Keratinocyte (primary cell): Measurements from ENCODE around the gene OLIG2. TPM values are rescaled to one million over a fixed set of nuclear protein-coding genes. Genes with fewer than 3 reads are reported as not detected.

Experiments
- DNase-seq: peaks from one replicate; pipeline ENCODE4 v3.0.0-alpha.2; 2011; ENCODE audit warnings: low read depth, missing footprints, low spot score
- FAIRE-seq: peaks from 2 replicates; lab custom pipeline; 2011; peaks lifted over from hg19 to GRCh38; lab: Jason Lieb, UNC
- H2AFZ ChIP-seq: 2 replicates; pipeline ENCODE4 v1.6.0; 2012; ENCODE audit warnings: low read length, control low read depth, inconsistent platforms; ENCODE audit not compliant: control insufficient read depth
- H3K27ac ChIP-seq: 2 replicates; pipeline ENCODE4 v1.5.1; 2011; ENCODE audit warnings: low read length; ENCODE audit not compliant: control insufficient read depth, insufficient read depth
- H3K27me3 ChIP-seq: 3 replicates; pipeline ENCODE4 v1.6.0; 2011; ENCODE audit warnings: low read length; ENCODE audit not compliant: control insufficient read depth, insufficient read depth; ENCODE audit errors: extremely low read depth
- H3K36me3 ChIP-seq, 2 experiments: 2 replicates in 1 of 2; 3 replicates in 1 of 2; pipeline ENCODE4 v1.5.1; 2011; ENCODE audit warnings: low read length in 2 of 2, mild to moderate bottlenecking in 1 of 2; ENCODE audit not compliant: control insufficient read depth in 2 of 2, insufficient read depth in 2 of 2; ENCODE audit errors: extremely low read depth in 1 of 2
- H3K4me1 ChIP-seq: 3 replicates; pipeline ENCODE4 v1.5.1; 2011; ENCODE audit warnings: low read length; ENCODE audit not compliant: control insufficient read depth, insufficient read depth; ENCODE audit errors: extremely low read depth
- H3K4me2 ChIP-seq: 3 replicates; pipeline ENCODE4 v1.6.0; 2011; ENCODE audit warnings: low read depth, low read length; ENCODE audit not compliant: control insufficient read depth, insufficient read depth; ENCODE audit errors: extremely low read depth
- H3K4me3 ChIP-seq, 3 experiments: fragments of 200-600 bp in 1 of 3; sonication (generic) in 1 of 3; 2 replicates in 2 of 3; 3 replicates in 1 of 3; pipeline ENCODE4 v1.5.1; 2011 to 2016; ENCODE audit warnings: low read length in 3 of 3, mild to moderate bottlenecking in 3 of 3, control low read depth in 2 of 3, inconsistent platforms in 1 of 3, low read depth in 1 of 3, mixed read lengths in 1 of 3, mixed run types in 1 of 3, moderate library complexity in 1 of 3; ENCODE audit not compliant: control insufficient read depth in 2 of 3, insufficient read depth in 2 of 3; ENCODE audit errors: extremely low read depth in 1 of 3
- H3K79me2 ChIP-seq: 2 replicates; pipeline ENCODE4 v1.6.0; 2012; ENCODE audit warnings: low read length; ENCODE audit not compliant: control insufficient read depth, insufficient read depth
- H3K9ac ChIP-seq: 3 replicates; pipeline ENCODE4 v1.6.0; 2011; ENCODE audit warnings: low read length; ENCODE audit not compliant: control insufficient read depth, insufficient read depth; ENCODE audit errors: extremely low read depth
- H3K9me1 ChIP-seq: 3 replicates; pipeline ENCODE4 v1.6.0; 2011; ENCODE audit warnings: low read length; ENCODE audit not compliant: control insufficient read depth, insufficient read depth; ENCODE audit errors: extremely low read depth
- H3K9me3 ChIP-seq: 2 replicates; pipeline ENCODE4 v1.5.1; 2012; ENCODE audit warnings: low read depth, low read length; ENCODE audit not compliant: control insufficient read depth
- H4K20me1 ChIP-seq: 3 replicates; pipeline ENCODE4 v1.6.0; 2011; ENCODE audit warnings: low read length; ENCODE audit not compliant: control insufficient read depth, insufficient read depth; ENCODE audit errors: extremely low read depth
- CTCF ChIP-seq, 3 experiments: IDR thresholded peaks in 1 of 3; conservative IDR thresholded peaks in 1 of 3; optimal IDR thresholded peaks in 1 of 3; 2 replicates in 2 of 3; 3 replicates in 1 of 3; pipeline versions ENCODE3 to v1.5.1; 2011; ENCODE audit warnings: low read length in 3 of 3, mild to moderate bottlenecking in 3 of 3, moderate library complexity in 2 of 3, control low read depth in 1 of 3, inconsistent platforms in 1 of 3; ENCODE audit not compliant: insufficient read depth in 2 of 3; ENCODE audit errors: extremely low read depth in 1 of 3
- EZH2 ChIP-seq: IDR thresholded peaks from one replicate; pipeline ENCODE4 v1.6.1; 2012; ENCODE audit warnings: inconsistent platforms, mild to moderate bottlenecking, low read length, moderate library complexity
- dilution Hi-C: fragments of 300-500 bp; cut with MboI; formaldehyde crosslinking; loops from one replicate; pipeline ENCODE4 v1.7.0; 2020; ENCODE audit warnings: low sequenced_read_pairs; ENCODE audit not compliant: extremely low pct_ligation_motif_present
- polyA plus RNA-seq, 5 experiments: library from polyadenylated mRNA; depleted of rRNA in 3 of 5; stranded (reverse) in 3 of 5; stranded (forward) in 1 of 5; unstranded in 1 of 5; fragments of >200 nt; gene quantifications; 1 replicate in 1 of 5; 2 replicates in 3 of 5; 3 replicates in 1 of 5; pipeline versions ENCODE4 v1.2.1 to v1.2.3, GENCODE V29; 2011 to 2012; ENCODE audit warnings: missing spikeins in 2 of 5, low read depth in 1 of 5, low replicate concordance in 1 of 5

Gene OLIG2
- polyA plus RNA-seq, 1 donor (not counting 4 experiments of a cell fraction or from before 2014, with no cell fraction given): not detected

DNA sequence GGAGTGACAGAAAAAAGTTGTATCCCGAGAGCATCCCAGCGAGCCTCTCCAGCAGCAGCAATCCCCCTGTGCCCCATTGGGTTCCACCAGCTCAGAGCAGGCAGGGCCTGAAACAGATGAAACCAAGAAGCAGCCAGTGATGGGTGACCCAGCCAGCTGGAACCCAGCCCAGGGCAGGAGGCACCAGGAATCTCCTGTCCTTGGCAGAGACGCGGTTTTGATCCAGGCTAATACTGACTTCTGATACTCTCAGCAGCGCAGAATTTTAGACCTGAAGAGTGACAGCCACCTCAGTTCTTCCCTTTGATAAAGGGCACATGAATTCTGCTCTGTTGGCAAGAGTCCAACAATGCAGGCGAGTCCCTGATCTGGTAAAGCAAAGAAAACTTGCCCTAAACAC lies 32.8 kb downstream of the OLIG2 start:
- H3K4me3 ChIP-seq: no peak overlapping the region
- H4K20me1 ChIP-seq: no peaks in the 10 kb centered on the region
- no peaks in the 10 kb centered on the region for H3K9me3 ChIP-seq
- H3K4me2 ChIP-seq: no peak overlapping the region
- no peaks in the 10 kb centered on the region for H3K4me1 ChIP-seq
- FAIRE-seq (no peak), DNase-seq (no peak)
- H2AFZ ChIP-seq: no peak overlapping the region
- TF ChIP-seq EZH2 (no peak), CTCF (optimal IDR thresholded peaks at IDR 0.05 in 1 of 3, IDR thresholded peaks at IDR 0.05 in 1 of 3, conservative IDR thresholded peaks at IDR 0.05 in 1 of 3; ENCODE audit: extremely low read depth in 1 of 3, insufficient read depth in 2 of 3, low read length in 3 of 3) (no peak)
- no peaks in the 10 kb centered on the region for H3K79me2 ChIP-seq
- H3K9ac ChIP-seq: no peak overlapping the region
- peaks cover 8% of the 10 kb centered on the region for H3K27me3 ChIP-seq
- no peaks in the 10 kb centered on the region for H3K36me3 ChIP-seq
- dilution Hi-C loops: no loop called here
- H3K9me1 ChIP-seq: no peaks in the 10 kb centered on the region
- H3K27ac ChIP-seq: no peak overlapping the region

DNA sequence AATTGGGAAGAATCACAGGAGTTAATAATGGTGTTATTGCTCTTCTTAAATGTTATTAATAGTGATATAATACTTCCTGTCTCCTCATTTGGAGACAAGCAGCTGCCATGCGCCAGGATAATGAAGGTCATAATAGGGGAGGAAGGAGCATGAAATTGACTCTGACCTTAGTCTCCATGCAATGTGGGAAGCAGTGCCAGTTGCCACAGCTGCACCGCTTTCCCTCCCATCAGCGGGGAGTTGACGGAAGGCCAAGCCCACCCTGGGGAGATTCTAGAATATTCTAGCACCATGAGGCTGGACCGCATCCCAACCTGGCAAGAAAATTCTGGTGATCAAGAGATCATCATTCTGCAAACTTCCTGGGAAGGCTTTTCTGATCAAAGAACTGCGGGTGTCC lies 33.2 kb downstream of the OLIG2 start:
- Histone ChIP-seq H3K4me3 (no peak overlapping the region), H2AFZ (no peak overlapping the region), H3K4me1 (no peaks in the 10 kb centered on the region), H4K20me1 (no peaks in the 10 kb centered on the region), H3K79me2 (no peaks in the 10 kb centered on the region), H3K4me2 (no peak overlapping the region), H3K27ac (no peak overlapping the region), H3K36me3 (no peaks in the 10 kb centered on the region), H3K27me3 (peaks cover 12% of the 10 kb centered on the region), H3K9me3 (no peaks in the 10 kb centered on the region), H3K9ac (no peak overlapping the region), H3K9me1 (no peaks in the 10 kb centered on the region)
- TF ChIP-seq CTCF (optimal IDR thresholded peaks at IDR 0.05 in 1 of 3, IDR thresholded peaks at IDR 0.05 in 1 of 3, conservative IDR thresholded peaks at IDR 0.05 in 1 of 3; ENCODE audit: extremely low read depth in 1 of 3, insufficient read depth in 2 of 3, low read length in 3 of 3) (no peak), EZH2 (no peak)
- DNase-seq (no peak), FAIRE-seq (no peak)
- dilution Hi-C loops: no loop called here
